Prostate gland (tissue), 2 donors: ENCODE data around the gene LDLRAD4.

ENCODE experiments used
- POLR2AphosphoS5 ChIP-seq: sonication (generic); formaldehyde crosslinking; IDR thresholded peaks from one replicate; pipeline ENCODE4 v1.6.1; 2017; ENCODE audit warnings: antibody characterized with exemption
- TF ChIP-seq, protein P1 (sequence below), 4 experiments: fragments of 200-600 bp in 2 of 4; fragments of 450-650 bp in 2 of 4; sonication (generic) in 2 of 4; IDR thresholded peaks; 1 replicate in 3 of 4; 2 replicates in 1 of 4; pipeline ENCODE4 v1.5.1; 2016 to 2019; ENCODE audit warnings: antibody characterized with exemption in 4 of 4, mild to moderate bottlenecking in 2 of 4, moderate library complexity in 2 of 4

DNA sequence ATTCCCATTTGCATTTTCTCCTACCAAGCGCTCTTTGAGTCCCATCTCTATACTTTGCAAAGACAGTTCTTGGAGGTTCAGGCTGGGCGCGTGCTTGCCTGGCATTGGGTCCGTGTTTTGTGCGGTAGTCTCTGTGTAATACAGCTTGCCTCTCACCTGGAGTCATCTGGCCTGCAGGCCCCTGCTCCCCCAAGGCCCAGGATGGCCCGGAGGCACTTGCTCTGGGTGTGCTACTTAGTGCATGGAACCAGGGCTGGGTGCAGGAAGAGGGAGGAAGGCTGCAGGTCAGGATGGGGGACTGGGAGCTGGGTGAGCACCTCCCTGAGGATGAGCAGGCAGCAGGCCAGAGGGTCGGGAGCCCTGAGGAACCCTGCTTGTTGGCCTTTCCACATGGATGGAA lies 220.9 kb downstream of the LDLRAD4 start:
- TF ChIP-seq, protein P1, sequence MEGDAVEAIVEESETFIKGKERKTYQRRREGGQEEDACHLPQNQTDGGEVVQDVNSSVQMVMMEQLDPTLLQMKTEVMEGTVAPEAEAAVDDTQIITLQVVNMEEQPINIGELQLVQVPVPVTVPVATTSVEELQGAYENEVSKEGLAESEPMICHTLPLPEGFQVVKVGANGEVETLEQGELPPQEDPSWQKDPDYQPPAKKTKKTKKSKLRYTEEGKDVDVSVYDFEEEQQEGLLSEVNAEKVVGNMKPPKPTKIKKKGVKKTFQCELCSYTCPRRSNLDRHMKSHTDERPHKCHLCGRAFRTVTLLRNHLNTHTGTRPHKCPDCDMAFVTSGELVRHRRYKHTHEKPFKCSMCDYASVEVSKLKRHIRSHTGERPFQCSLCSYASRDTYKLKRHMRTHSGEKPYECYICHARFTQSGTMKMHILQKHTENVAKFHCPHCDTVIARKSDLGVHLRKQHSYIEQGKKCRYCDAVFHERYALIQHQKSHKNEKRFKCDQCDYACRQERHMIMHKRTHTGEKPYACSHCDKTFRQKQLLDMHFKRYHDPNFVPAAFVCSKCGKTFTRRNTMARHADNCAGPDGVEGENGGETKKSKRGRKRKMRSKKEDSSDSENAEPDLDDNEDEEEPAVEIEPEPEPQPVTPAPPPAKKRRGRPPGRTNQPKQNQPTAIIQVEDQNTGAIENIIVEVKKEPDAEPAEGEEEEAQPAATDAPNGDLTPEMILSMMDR (IDR thresholded peaks at IDR 0.05) = no peak
- no peak for TF ChIP-seq POLR2AphosphoS5
